Measurements from ENCODE around the gene NAA40.
A peak's percentile ranks its signal among the peaks of the same experiment; 100 is the strongest.

Gene NAA40

GRCh38 chr11:63999349-64000025 lies 60.7 kb downstream of the NAA40 start:
- no peak overlapping the region for H3K4me3 ChIP-seq (ENCODE audit: low read length)
- H2AFZ ChIP-seq (ENCODE audit: low read length) = no peak overlapping the region
- H3K79me2 ChIP-seq (ENCODE audit: low read length) = no peaks in the 10 kb centered on the region
- no peak for DNase-seq
- no peak overlapping the region for H3K27ac ChIP-seq (ENCODE audit: low read length)
- H3K36me3 ChIP-seq (replicated peaks; ENCODE audit: insufficient read depth, low read length) = no peaks in the 10 kb centered on the region; the same call in 1 of the 2 replicates
- no peak for TF ChIP-seq EZH2 (optimal IDR thresholded peaks at IDR 0.05; ENCODE audit: low read depth, low read length)
- TF ChIP-seq, protein P1, sequence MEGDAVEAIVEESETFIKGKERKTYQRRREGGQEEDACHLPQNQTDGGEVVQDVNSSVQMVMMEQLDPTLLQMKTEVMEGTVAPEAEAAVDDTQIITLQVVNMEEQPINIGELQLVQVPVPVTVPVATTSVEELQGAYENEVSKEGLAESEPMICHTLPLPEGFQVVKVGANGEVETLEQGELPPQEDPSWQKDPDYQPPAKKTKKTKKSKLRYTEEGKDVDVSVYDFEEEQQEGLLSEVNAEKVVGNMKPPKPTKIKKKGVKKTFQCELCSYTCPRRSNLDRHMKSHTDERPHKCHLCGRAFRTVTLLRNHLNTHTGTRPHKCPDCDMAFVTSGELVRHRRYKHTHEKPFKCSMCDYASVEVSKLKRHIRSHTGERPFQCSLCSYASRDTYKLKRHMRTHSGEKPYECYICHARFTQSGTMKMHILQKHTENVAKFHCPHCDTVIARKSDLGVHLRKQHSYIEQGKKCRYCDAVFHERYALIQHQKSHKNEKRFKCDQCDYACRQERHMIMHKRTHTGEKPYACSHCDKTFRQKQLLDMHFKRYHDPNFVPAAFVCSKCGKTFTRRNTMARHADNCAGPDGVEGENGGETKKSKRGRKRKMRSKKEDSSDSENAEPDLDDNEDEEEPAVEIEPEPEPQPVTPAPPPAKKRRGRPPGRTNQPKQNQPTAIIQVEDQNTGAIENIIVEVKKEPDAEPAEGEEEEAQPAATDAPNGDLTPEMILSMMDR (IDR thresholded peaks at IDR 0.05; ENCODE audit: low read length) = no peak
- no peak for TF ChIP-seq EZH2phosphoT487 (IDR thresholded peaks at IDR 0.05; ENCODE audit: low read length)
- no peaks in the 10 kb centered on the region for H3K27me3 ChIP-seq (replicated peaks; ENCODE audit: insufficient read depth, low read length)
- H3K4me1 ChIP-seq (ENCODE audit: low read length) = no peaks in the 10 kb centered on the region
- H3K9me2 ChIP-seq (replicated peaks; ENCODE audit: insufficient read depth, low read length) = no peaks in the 10 kb centered on the region
- H3F3A ChIP-seq (ENCODE audit: insufficient read depth, low read length) = no peaks in the 10 kb centered on the region
- no peak overlapping the region for H3K9ac ChIP-seq (ENCODE audit: low read length)
- no peaks in the 10 kb centered on the region for H3K9me3 ChIP-seq (replicated peaks; ENCODE audit: insufficient read depth, low read length)
- H4K20me1 ChIP-seq (ENCODE audit: insufficient read depth, low read length) = no peaks in the 10 kb centered on the region
- peak overlapping the region; percentile 64; the same call in 1 of the 2 replicates for H3K4me2 ChIP-seq (ENCODE audit: low read depth, low read length)

DNA sequence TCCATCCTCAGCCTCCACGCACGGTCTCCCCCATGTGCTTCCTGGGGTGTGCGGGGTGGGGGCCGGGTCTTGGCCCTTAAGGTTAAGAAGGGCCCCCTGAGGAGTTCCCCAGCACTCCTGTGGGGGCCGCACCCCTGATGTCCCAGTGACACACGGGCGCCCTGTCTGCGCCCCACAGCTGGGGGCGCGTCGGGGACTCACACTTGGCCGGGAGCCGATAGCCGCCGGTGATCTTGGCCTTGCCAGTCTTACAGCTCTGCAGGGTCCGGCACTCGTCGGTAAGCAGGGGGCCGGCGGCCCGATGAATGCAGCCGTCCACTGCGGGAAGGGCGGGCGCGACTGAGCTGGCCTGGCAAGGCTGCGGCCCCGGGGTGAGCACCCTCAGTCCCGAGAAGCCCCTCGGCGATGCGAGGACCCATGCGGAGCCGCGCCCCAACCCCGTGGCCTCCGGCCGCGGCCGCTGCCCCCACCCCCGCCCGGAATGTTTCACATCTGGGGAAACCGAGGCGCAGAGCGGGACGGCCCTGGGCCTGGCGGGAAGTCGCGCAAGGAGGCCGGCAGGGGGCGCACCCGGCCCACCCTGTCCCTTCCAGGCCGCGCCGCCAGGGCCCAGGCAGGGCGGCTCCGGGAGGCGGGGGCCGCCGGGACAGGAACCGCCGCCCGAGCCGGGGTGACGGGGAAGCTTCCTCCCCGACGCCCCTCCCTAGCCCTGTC lies 61.4 kb downstream of the NAA40 start:
- Histone ChIP-seq H3K36me3 (replicated peaks; ENCODE audit: insufficient read depth, low read length) (no peaks in the 10 kb centered on the region; the same call in 1 of the 2 replicates), H3K4me3 (ENCODE audit: low read length) (peak overlapping the region; percentile 43), H4K20me1 (ENCODE audit: insufficient read depth, low read length) (no peaks in the 10 kb centered on the region), H3K27me3 (replicated peaks; ENCODE audit: insufficient read depth, low read length) (no peaks in the 10 kb centered on the region), H3F3A (ENCODE audit: insufficient read depth, low read length) (no peaks in the 10 kb centered on the region), H3K79me2 (ENCODE audit: low read length) (no peaks in the 10 kb centered on the region), H3K9me3 (replicated peaks; ENCODE audit: insufficient read depth, low read length) (no peaks in the 10 kb centered on the region), H2AFZ (ENCODE audit: low read length) (no peak overlapping the region), H3K9me2 (replicated peaks; ENCODE audit: insufficient read depth, low read length) (no peaks in the 10 kb centered on the region), H3K27ac (ENCODE audit: low read length) (no peak overlapping the region), H3K4me1 (ENCODE audit: low read length) (no peaks in the 10 kb centered on the region), H3K4me2 (ENCODE audit: low read depth, low read length) (peak overlapping the region; percentile 64), H3K9ac (ENCODE audit: low read length) (peak overlapping the region; percentile 3; the same call in 1 of the 2 replicates)
- peak; percentile 47 for DNase-seq
- TF ChIP-seq EZH2 (optimal IDR thresholded peaks at IDR 0.05; ENCODE audit: low read depth, low read length) = no peak
- no peak for TF ChIP-seq EZH2phosphoT487 (IDR thresholded peaks at IDR 0.05; ENCODE audit: low read length)
- TF ChIP-seq, protein P1 (IDR thresholded peaks at IDR 0.05; ENCODE audit: low read length) = peak; percentile 57

- peak overlapping the region; percentile 64; the same call in 1 of the 2 replicates for H3K4me2 ChIP-seq (ENCODE audit: low read depth, low read length)
- H2AFZ ChIP-seq (ENCODE audit: low read length) = no peak overlapping the region
- no peaks in the 10 kb centered on the region for H3F3A ChIP-seq (ENCODE audit: insufficient read depth, low read length)
- H3K27me3 ChIP-seq (replicated peaks; ENCODE audit: insufficient read depth, low read length) = no peaks in the 10 kb centered on the region
- no peaks in the 10 kb centered on the region for H4K20me1 ChIP-seq (ENCODE audit: insufficient read depth, low read length)
- H3K9ac ChIP-seq (ENCODE audit: low read length) = peak overlapping the region; percentile 3; the same call in 1 of the 2 replicates
- no peak for DNase-seq
- TF ChIP-seq EZH2phosphoT487 (IDR thresholded peaks at IDR 0.05; ENCODE audit: low read length) = no peak
- TF ChIP-seq EZH2 (optimal IDR thresholded peaks at IDR 0.05; ENCODE audit: low read depth, low read length) = no peak
- TF ChIP-seq, protein P1 (IDR thresholded peaks at IDR 0.05; ENCODE audit: low read length) = 0 out of 2 replicates have a peak, but pooled peaks have one; percentile 5
- no peaks in the 10 kb centered on the region; the same call in 1 of the 2 replicates for H3K36me3 ChIP-seq (replicated peaks; ENCODE audit: insufficient read depth, low read length)
- H3K9me3 ChIP-seq (replicated peaks; ENCODE audit: insufficient read depth, low read length) = no peaks in the 10 kb centered on the region
- H3K4me3 ChIP-seq (ENCODE audit: low read length) = peak overlapping the region; percentile 43
- H3K4me1 ChIP-seq (ENCODE audit: low read length) = no peaks in the 10 kb centered on the region
- H3K27ac ChIP-seq (ENCODE audit: low read length) = no peak overlapping the region
- H3K79me2 ChIP-seq (ENCODE audit: low read length) = no peaks in the 10 kb centered on the region
- no peaks in the 10 kb centered on the region for H3K9me2 ChIP-seq (replicated peaks; ENCODE audit: insufficient read depth, low read length)
Observed at GRCh38 chr11:64000740-64001483, 62.1 kb downstream of the NAA40 start.
